GM12874 (cell line): ENCODE measurements around the gene KDM2A.
A peak's percentile ranks its signal among the peaks of the same experiment; 100 is the strongest.

Experiments
- TF ChIP-seq, protein P1 (sequence below): IDR thresholded peaks from 2 replicates; pipeline ENCODE4 v1.5.1; 2011; ENCODE audit warnings: low read depth, mild to moderate bottlenecking, control low read depth, low read length, moderate library complexity; ENCODE audit not compliant: insufficient read depth

KDM2A gene

DNA sequence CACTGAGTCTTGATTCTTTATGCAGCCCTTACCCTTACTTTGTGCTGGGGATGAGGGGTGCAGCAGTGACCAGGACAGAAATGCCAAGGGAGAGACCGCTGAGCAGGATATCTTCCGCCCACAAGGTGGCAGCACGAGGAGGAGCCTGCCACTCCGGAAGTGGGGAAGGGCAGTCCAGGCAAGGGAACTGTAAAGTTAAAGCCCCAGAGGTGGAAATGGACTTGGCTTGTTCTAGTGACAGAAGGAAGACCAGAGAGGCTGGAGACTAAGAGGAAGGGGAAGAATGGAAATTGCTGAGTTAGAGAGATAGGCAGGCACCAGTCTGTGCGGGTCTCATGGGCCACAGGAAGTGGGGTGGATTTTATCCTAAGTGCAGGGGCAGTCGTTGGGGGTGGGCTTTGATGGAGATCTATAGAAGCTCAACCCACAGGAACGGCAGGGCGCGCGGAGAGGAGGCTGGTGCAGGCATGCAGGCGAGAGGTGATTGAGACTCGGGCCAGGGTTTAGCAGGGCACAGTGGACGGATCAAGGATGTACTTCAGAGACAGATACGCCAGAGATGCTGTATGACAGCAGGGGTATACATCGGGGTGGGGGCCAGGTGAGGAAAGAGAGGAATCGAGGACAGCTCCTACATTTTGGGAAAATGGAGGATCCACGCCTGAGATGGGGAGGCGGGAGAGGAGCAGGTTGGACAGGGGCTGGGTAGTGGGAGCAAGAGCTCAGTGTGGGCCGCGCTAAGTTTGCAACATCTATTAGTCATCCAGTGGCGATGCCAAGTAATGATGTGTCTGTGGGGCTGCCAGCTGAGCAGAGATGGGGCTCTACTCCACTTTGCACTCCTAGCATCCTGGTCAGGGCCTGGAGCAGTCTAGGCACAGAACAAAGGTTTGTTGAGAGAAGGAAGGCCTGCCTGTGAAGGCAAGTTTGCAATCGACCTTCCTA lies 143.9 kb downstream of the KDM2A start:
- TF ChIP-seq, protein P1, sequence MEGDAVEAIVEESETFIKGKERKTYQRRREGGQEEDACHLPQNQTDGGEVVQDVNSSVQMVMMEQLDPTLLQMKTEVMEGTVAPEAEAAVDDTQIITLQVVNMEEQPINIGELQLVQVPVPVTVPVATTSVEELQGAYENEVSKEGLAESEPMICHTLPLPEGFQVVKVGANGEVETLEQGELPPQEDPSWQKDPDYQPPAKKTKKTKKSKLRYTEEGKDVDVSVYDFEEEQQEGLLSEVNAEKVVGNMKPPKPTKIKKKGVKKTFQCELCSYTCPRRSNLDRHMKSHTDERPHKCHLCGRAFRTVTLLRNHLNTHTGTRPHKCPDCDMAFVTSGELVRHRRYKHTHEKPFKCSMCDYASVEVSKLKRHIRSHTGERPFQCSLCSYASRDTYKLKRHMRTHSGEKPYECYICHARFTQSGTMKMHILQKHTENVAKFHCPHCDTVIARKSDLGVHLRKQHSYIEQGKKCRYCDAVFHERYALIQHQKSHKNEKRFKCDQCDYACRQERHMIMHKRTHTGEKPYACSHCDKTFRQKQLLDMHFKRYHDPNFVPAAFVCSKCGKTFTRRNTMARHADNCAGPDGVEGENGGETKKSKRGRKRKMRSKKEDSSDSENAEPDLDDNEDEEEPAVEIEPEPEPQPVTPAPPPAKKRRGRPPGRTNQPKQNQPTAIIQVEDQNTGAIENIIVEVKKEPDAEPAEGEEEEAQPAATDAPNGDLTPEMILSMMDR: peak; percentile 83

DNA sequence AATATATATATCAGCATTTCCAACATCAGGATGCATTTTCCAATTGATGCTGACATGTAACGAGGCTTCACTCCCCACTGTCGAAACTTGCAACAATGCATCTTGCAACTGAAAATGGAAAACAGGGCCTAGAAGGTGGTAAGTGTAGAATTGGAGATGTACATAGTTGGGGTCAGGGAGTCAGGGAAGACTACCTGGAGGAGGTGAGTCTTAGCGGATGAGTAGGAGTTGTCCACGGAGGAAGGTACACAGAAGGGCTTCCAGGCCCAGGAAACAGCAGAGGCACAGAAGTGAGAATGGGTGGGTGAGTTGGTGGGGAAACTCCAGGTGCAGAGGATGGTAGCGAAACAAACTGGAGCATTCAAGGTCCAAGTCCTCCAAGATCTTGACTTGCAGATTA lies 145.2 kb downstream of the KDM2A start:
- TF ChIP-seq, protein P1: no peak

DNA sequence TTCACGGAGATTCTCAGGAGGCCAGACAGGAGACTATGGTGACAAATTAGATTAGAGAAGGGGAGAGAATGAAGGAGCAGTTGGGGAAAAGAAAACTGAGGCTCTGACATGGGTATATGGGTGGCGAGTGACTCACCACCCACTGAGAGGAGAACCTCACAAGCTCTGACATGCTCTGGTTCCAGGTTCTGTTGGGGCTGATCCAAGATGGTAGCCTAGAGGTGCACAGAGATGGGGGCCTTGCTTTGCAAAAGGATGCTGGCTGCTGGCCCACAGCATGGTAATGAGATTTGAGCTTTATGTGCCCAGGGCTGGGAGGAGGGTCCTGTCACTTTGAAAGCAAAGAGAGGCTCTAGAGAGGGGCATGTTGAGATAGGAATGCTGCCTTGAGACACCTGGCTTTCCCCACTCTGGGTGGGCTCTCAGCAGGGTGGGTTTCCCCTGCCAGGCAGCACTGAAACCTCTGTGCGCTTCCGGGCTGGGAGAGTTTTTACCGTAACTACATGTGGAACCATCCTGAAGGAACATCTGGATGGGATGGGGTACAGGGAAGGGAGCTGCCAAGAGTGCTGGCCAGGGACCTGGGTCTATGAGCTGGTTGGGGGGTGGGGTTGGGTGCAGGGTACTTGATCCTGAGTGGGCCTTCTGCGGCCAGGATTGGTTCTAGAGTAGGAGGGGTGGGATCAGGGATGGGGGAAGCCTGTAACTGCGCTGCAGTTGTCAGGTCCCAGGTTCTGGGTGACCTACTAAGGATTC lies 146.0 kb downstream of the KDM2A start:
- TF ChIP-seq, protein P1: no peak

DNA sequence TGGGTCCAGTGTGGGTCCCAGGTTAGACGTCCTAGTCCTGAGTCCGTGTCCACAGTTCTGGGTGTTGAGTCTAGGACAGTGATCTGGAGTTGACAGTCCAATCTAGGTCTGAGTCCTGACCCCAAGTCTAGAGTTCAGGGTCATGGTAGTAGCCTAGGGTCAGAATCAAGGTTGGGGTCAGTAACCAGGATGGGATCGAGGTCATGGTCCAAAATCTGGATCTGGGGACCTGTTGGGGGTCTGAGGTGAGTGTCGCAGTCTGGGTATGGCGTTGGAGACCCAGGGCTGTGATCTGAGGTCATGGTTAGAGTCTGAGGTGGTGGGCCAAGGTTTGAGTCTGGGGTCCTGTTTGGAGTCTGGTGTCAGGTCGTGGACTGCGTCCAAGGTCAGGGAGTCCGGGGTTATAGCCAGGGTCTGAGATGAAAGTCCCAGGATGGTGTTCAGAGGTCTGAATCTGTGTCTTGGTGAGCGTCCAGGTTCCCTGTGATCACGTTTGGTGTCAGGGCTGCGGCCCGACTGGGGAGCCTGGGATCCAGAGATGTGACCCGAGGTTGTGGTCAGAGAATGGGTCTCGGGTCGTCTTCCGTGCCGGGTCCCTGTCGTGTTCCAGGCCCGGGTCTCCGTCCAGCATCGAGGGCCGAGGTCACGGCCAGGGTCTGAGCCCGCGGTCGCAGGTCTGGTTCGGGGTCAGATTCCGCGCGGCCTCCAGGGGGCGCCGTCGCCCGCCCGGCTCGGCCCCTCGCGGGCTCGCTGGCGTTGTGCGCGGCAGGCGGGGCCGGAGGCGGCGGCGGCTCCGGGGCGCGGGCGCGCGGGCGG lies 146.8 kb downstream of the KDM2A start:
- TF ChIP-seq, protein P1: peak; percentile 89

DNA sequence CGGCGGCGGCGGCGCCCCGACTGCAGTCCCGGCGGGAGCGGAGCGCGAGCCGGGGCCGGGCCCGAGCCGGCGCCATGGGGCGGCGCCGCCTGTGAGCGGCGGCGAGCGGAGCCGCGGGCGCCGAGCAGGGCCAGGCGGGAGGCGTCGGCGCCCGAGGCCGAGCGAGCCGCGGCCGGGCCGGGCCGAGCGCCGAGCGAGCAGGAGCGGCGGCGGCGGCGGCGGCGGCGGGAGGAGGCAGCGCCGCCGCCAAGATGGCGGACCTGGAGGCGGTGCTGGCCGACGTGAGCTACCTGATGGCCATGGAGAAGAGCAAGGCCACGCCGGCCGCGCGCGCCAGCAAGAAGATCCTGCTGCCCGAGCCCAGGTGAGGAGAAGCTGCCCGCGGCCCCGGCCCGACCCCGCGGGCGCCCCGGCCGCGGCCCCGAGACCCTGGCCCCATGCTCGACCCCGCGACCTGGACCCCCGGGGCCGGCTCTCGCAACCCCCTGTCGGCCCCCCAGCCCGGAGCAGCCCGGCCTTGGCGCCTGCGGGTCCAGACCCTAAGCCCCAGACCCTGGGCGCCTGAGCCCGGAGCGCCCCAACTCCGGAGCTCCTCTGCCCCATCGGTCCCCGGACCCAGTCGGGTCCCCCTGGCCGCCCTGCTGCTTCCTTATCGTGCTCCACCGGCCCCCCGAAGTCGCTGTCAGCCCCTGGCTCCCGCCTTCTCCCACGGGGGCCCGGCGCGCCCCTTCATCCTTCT lies 147.6 kb downstream of the KDM2A start, which contains the start of gene GRK2:
Gene GRK2 (plus strand): TSS at position 25 of the 739 bp plus-strand sequence. CDS start 227 bp downstream, at position 252.
- TF ChIP-seq, protein P1: no peak

DNA sequence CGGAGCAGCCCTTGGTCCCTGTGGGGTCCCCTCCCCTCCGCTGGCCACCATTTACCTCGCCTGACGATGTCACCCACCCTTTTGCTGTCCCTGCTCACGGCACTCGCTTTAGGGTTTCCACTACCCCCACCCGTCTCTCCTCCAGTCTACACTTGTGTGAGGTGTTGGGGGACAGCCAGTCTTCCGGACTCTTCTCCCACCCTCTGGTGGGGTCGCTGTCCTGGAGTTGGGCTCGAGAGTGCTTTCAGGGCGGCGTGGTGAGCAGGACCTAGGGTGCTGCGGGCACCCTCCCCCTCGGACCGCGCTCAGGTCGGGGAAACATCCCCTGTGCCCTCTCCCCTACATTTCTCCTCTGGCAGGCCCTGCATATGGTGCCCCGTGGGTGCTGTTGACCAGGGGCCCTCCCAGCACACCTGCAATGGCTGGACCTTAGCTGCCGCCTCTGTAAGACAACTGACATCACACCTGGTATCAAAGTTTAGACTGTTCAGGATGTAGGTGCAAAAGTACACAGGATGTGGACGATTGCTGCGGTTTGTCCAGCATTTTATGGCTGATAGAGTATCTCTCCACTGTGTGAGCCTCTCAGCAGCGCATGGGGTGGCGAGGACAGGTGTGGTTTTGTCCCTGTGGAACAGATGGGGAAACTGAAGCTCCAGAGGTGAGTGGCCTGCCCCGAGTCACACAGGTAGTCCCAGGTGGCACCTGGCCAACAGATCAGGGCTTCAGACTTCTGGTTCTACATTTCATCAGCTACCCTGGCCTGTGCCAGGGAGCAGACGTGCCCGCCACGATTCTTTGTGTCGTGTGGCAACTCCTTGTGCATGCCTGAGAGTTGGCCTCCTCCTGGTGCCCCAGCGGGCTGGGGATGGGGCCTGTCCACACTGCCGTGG lies 148.4 kb downstream of the KDM2A start:
- TF ChIP-seq, protein P1: no peak
